ENCODE data around the gene ATP2B3.

Gene ATP2B3

GRCh38 chrX:153590961-153591956 is 73.8 kb downstream of the ATP2B3 start:
- H3K27ac Mint-ChIP-seq = no peak overlapping the region
- peaks cover 11% of the 10 kb centered on the region for H3K36me3 Mint-ChIP-seq (ENCODE audit: low read depth)
- peaks cover 2% of the 10 kb centered on the region for H3K4me1 Mint-ChIP-seq (ENCODE audit: low read depth)
- H3K27me3 Mint-ChIP-seq (ENCODE audit: low read depth) = no peaks in the 10 kb centered on the region
- H3K4me3 Mint-ChIP-seq = no peak overlapping the region
- no peaks in the 10 kb centered on the region for H3K9me3 Mint-ChIP-seq

- Mint-ChIP-seq H3K27me3 (ENCODE audit: low read depth) (no peaks in the 10 kb centered on the region), H3K27ac (no peak overlapping the region), H3K36me3 (ENCODE audit: low read depth) (peaks cover 10% of the 10 kb centered on the region), H3K4me1 (ENCODE audit: low read depth) (peaks cover 11% of the 10 kb centered on the region), H3K4me3 (no peak overlapping the region), H3K9me3 (no peaks in the 10 kb centered on the region)
Measured at GRCh38 chrX:153592091-153592833, 74.8 kb downstream of the ATP2B3 start.

- Mint-ChIP-seq H3K4me1 (ENCODE audit: low read depth) (peaks cover 20% of the 10 kb centered on the region), H3K9me3 (no peaks in the 10 kb centered on the region), H3K27ac (no peak overlapping the region), H3K36me3 (ENCODE audit: low read depth) (peaks cover 10% of the 10 kb centered on the region), H3K4me3 (no peak overlapping the region), H3K27me3 (ENCODE audit: low read depth) (no peaks in the 10 kb centered on the region)
Measured at GRCh38 chrX:153592966-153593688, 75.7 kb downstream of the ATP2B3 start.

GRCh38 chrX:153593811-153594500 is 76.5 kb downstream of the ATP2B3 start:
- Mint-ChIP-seq H3K4me1 (ENCODE audit: low read depth) (peaks cover 20% of the 10 kb centered on the region), H3K4me3 (no peak overlapping the region), H3K9me3 (no peaks in the 10 kb centered on the region), H3K36me3 (ENCODE audit: low read depth) (peaks cover 7% of the 10 kb centered on the region), H3K27me3 (ENCODE audit: low read depth) (no peaks in the 10 kb centered on the region), H3K27ac (no peak overlapping the region)

- Mint-ChIP-seq H3K4me1 (ENCODE audit: low read depth) (peaks cover 25% of the 10 kb centered on the region), H3K36me3 (ENCODE audit: low read depth) (peaks cover 7% of the 10 kb centered on the region), H3K9me3 (no peaks in the 10 kb centered on the region), H3K4me3 (no peak overlapping the region), H3K27me3 (ENCODE audit: low read depth) (no peaks in the 10 kb centered on the region), H3K27ac (no peak overlapping the region)
Measured at GRCh38 chrX:153595387-153595786, 77.9 kb downstream of the ATP2B3 start.

- Mint-ChIP-seq H3K27ac (no peak overlapping the region), H3K4me3 (no peak overlapping the region), H3K4me1 (ENCODE audit: low read depth) (peaks cover 29% of the 10 kb centered on the region), H3K27me3 (ENCODE audit: low read depth) (no peaks in the 10 kb centered on the region), H3K36me3 (ENCODE audit: low read depth) (peaks cover 7% of the 10 kb centered on the region), H3K9me3 (no peaks in the 10 kb centered on the region)
Measured at GRCh38 chrX:153595859-153596857, 78.7 kb downstream of the ATP2B3 start.

GRCh38 chrX:153596981-153597750 is 79.7 kb downstream of the ATP2B3 start:
- no peak overlapping the region for H3K27ac Mint-ChIP-seq
- no peaks in the 10 kb centered on the region for H3K27me3 Mint-ChIP-seq (ENCODE audit: low read depth)
- H3K36me3 Mint-ChIP-seq (ENCODE audit: low read depth) = peaks cover 7% of the 10 kb centered on the region

GRCh38 chrX:153598541-153599191 is 81.2 kb downstream of the ATP2B3 start, which contains the start of gene CCNQ:
TSS of gene CCNQ (minus strand) at chrX:153599139. CDS start at chrX:153599073, 66 bp downstream.
- H3K27me3 Mint-ChIP-seq (ENCODE audit: low read depth) = no peaks in the 10 kb centered on the region
- H3K27ac Mint-ChIP-seq = peak within 1 kb of the TSS; percentile 73
- H3K9me3 Mint-ChIP-seq = no peaks in the 10 kb centered on the region
- H3K36me3 Mint-ChIP-seq (ENCODE audit: low read depth) = peaks cover 7% of the 10 kb centered on the region
- H3K4me3 Mint-ChIP-seq = peak within 1 kb of the TSS; percentile 90
- H3K4me1 Mint-ChIP-seq (ENCODE audit: low read depth) = peaks cover 34% of the 10 kb centered on the region

More at GRCh38 chrX:153596981-153597750, 79.7 kb downstream of the ATP2B3 start:
- H3K4me3 Mint-ChIP-seq = peak overlapping the region; percentile 90
- H3K4me1 Mint-ChIP-seq (ENCODE audit: low read depth) = peaks cover 31% of the 10 kb centered on the region
- H3K9me3 Mint-ChIP-seq = no peaks in the 10 kb centered on the region

- Mint-ChIP-seq H3K9me3 (no peaks in the 10 kb centered on the region), H3K4me3 (peak overlapping the region; percentile 90), H3K36me3 (ENCODE audit: low read depth) (peaks cover 7% of the 10 kb centered on the region), H3K4me1 (ENCODE audit: low read depth) (peaks cover 40% of the 10 kb centered on the region), H3K27me3 (ENCODE audit: low read depth) (no peaks in the 10 kb centered on the region), H3K27ac (no peak overlapping the region)
Measured at GRCh38 chrX:153599192-153600031, 82.0 kb downstream of the ATP2B3 start.

GRCh38 chrX:153600032-153600373 is 82.6 kb downstream of the ATP2B3 start:
- Mint-ChIP-seq H3K36me3 (ENCODE audit: low read depth) (peaks cover 7% of the 10 kb centered on the region), H3K4me3 (peak overlapping the region; percentile 90), H3K9me3 (no peaks in the 10 kb centered on the region), H3K27ac (peak overlapping the region; percentile 72), H3K4me1 (ENCODE audit: low read depth) (peaks cover 42% of the 10 kb centered on the region), H3K27me3 (ENCODE audit: low read depth) (no peaks in the 10 kb centered on the region)

- peak overlapping the region; percentile 34 for H3K4me3 Mint-ChIP-seq
- H3K9me3 Mint-ChIP-seq = no peaks in the 10 kb centered on the region
- H3K27me3 Mint-ChIP-seq (ENCODE audit: low read depth) = no peaks in the 10 kb centered on the region
- H3K4me1 Mint-ChIP-seq (ENCODE audit: low read depth) = peaks cover 40% of the 10 kb centered on the region
- H3K36me3 Mint-ChIP-seq (ENCODE audit: low read depth) = peaks cover 3% of the 10 kb centered on the region
- no peak overlapping the region for H3K27ac Mint-ChIP-seq
Measured at GRCh38 chrX:153600921-153601320, 83.5 kb downstream of the ATP2B3 start.

Measured in T-helper 1 cell treated with Interleukin-12 subunit alpha and Interleukin-12 subunit beta and Interleukin-4 antibody, amounts not matched to agents 30 μg/mL and 1 μg/mL, for 36 hours (primary cell).